ENCODE results near the gene PSD2.

Gene PSD2

DNA sequence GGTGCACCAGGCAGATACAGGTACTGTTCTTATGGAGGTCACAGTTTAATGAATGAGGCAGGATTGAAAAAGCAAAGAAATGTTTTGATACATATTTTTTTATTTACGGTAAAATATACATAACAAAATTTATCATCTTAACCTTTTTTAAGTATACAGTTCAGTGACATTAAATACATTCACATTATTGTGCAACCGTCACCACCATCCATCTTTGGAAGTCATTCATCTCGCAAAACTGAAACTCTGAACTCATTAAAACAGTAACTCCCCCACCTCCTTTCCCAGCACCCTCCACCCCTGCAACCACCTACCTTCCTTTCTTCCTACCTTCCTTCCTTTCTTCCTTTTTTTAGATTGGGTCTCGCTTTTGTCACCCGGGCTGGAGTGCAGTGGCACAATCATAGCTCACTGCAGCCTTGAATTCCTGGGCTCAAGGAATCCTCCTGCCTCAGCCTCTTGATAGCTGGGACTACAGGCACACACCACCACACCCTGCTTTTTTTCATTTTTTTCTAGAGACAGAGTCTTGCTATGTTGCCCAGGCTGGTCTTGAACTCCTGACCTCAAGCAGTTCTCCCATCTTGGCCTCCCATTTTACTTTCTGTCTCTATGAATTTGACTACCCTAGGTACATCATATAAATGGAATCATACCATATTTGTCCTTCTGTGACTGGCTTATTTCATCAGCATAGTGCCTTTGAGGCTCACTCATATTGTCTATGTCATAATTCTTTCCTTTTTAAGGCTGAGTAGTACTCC, 22.5 kb upstream of the PSD2 start:
- no peak for TF ChIP-seq CTCF (IDR thresholded peaks at IDR 0.05)

DNA sequence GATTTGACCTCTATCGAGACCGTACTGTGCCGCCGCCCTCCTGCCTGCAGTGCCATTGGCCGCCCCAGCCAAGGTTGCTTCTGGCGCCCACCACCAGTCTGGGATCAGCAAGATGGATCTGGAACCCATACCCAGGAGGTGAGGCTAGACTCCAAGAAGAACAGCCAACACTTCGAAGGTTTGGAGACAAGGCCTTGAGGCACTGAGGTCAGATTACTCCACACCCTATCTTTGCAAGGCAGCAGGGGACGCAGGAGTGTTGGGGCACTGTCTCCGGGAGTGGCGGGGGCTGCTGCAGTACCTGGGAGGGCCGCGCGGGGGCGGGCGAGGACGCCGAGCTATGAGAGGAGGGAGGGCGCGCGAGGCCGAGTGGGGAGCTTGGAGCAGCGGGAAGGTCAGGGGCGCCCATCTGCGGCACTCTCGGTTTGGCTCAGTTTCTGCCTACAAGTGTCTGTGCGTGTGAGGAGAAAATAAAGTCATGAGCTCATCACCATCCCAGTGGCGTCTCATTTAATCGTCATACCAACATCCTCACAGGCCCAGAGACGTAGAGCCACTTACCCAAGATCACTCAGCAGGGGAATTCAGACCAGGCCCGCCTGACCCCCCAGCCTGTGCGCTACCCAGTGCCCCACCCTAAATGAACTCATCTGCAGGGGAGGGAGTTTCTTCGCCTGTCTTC, 20.5 kb upstream of the PSD2 start:
- Histone ChIP-seq H3K36me3 (ENCODE audit: control insufficient read depth, insufficient read depth, low read length) (no peaks in the 10 kb centered on the region), H3K9me3 (ENCODE audit: control insufficient read depth, low read length) (no peaks in the 10 kb centered on the region), H3K4me3 (ENCODE audit: low read depth, low read length) (no peak overlapping the region), H2AFZ (peak overlapping the region; percentile 45), H3K27me3 (ENCODE audit: control insufficient read depth, insufficient read depth, low read length) (no peaks in the 10 kb centered on the region), H3K4me2 (ENCODE audit: low read length) (no peak overlapping the region), H3K27ac (no peak overlapping the region), H3K79me2 (no peaks in the 10 kb centered on the region), H3K9ac (no peak overlapping the region), H3K4me1 (no peaks in the 10 kb centered on the region)
- TF ChIP-seq CTCF (IDR thresholded peaks at IDR 0.05): peak; percentile 90

More for the DNA sequence above, 22.5 kb upstream of the PSD2 start:
- Histone ChIP-seq H2AFZ (no peak overlapping the region), H3K9me3 (ENCODE audit: control insufficient read depth, low read length) (no peaks in the 10 kb centered on the region), H3K27ac (no peak overlapping the region), H3K36me3 (ENCODE audit: control insufficient read depth, insufficient read depth, low read length) (no peaks in the 10 kb centered on the region), H3K79me2 (no peaks in the 10 kb centered on the region), H3K4me3 (ENCODE audit: low read depth, low read length) (no peak overlapping the region), H3K4me1 (no peaks in the 10 kb centered on the region), H3K9ac (no peak overlapping the region), H3K4me2 (ENCODE audit: low read length) (no peak overlapping the region), H3K27me3 (ENCODE audit: control insufficient read depth, insufficient read depth, low read length) (no peaks in the 10 kb centered on the region)

DNA sequence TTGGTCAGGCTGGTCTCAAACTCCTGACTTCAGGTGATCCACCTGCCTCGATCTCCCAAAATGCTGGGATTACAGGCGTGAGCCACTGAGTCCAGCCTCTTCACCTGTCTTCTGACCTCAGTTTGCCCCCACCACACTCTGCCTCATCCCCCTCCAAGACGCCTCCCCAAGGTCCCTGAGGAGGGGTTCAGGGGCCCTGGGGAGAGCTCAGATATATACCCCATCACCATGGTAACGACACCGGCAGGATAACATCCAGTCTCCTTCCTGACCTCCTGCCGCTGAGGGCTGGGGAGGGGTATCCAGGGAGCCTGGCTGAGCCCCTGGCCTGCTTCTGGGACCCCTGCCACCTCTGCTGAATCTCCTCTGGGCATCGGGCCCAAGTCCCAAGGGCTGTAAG, 19.7 kb upstream of the PSD2 start:
- TF ChIP-seq CTCF (IDR thresholded peaks at IDR 0.05): no peak
- Histone ChIP-seq H3K4me2 (ENCODE audit: low read length) (no peak overlapping the region), H3K79me2 (no peaks in the 10 kb centered on the region), H2AFZ (no peak overlapping the region), H3K4me1 (no peaks in the 10 kb centered on the region), H3K9ac (no peak overlapping the region), H3K27ac (no peak overlapping the region), H3K4me3 (ENCODE audit: low read depth, low read length) (no peak overlapping the region), H3K27me3 (ENCODE audit: control insufficient read depth, insufficient read depth, low read length) (no peaks in the 10 kb centered on the region), H3K9me3 (ENCODE audit: control insufficient read depth, low read length) (no peaks in the 10 kb centered on the region), H3K36me3 (ENCODE audit: control insufficient read depth, insufficient read depth, low read length) (no peaks in the 10 kb centered on the region)

DNA sequence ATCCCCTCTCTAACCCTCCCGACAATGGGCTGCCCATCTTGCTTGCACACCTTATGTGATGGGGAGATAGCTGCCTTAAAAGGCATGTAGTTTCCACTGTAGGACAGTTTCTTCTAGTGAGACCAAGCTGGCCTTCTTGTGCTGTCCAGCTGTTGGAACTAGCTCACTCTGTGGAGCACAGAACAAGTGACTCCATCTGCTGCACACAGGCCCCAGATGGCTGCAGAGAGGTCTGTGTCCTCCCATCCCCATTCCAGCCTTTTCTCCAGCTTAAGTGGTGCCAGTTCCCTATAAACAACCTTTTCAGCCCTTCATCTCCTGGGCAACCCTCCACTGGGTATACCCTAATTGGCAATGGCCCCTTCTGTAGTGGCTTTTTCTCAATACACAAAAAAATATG, 18.7 kb upstream of the PSD2 start:
- H3K36me3 ChIP-seq (ENCODE audit: control insufficient read depth, insufficient read depth, low read length): no peaks in the 10 kb centered on the region
- H3K9ac ChIP-seq: no peak overlapping the region
- no peak overlapping the region for H3K4me3 ChIP-seq (ENCODE audit: low read depth, low read length)
- no peaks in the 10 kb centered on the region for H3K4me1 ChIP-seq
- H2AFZ ChIP-seq: no peak overlapping the region
- H3K27me3 ChIP-seq (ENCODE audit: control insufficient read depth, insufficient read depth, low read length): no peaks in the 10 kb centered on the region
- no peaks in the 10 kb centered on the region for H3K9me3 ChIP-seq (ENCODE audit: control insufficient read depth, low read length)
- no peak for TF ChIP-seq CTCF (IDR thresholded peaks at IDR 0.05)
- H3K4me2 ChIP-seq (ENCODE audit: low read length): no peak overlapping the region
- H3K79me2 ChIP-seq: no peaks in the 10 kb centered on the region
- H3K27ac ChIP-seq: no peak overlapping the region

Data from parathyroid adenoma (tissue), 2 donors.